Endothelial cell of umbilical vein (primary cell): Measurements from ENCODE around the gene PRKCQ. TPM values are rescaled to one million over a fixed set of nuclear protein-coding genes. Genes with fewer than 3 reads are reported as not detected.

Experiments
- BruUV-seq: library from RNA; stranded (reverse); fragments of 400-500 nt; replicated peaks from 2 replicates; lab custom pipeline; 2021; lab: Mats Ljungman, UMichigan
- CTCF ChIA-PET: fragments of 300-600, 350-600 bp; sonication (Branson Sonifier 250); formaldehyde crosslinking; loops from one replicate; lab custom pipeline; 2021; ENCODE audit warnings: antibody characterized with exemption, inconsistent platforms; lab: Charles Lee
- POLR2A ChIA-PET: fragments of 300-600, 350-600 bp; sonication (Branson Sonifier 250); formaldehyde crosslinking; loops from one replicate; lab custom pipeline; 2021; ENCODE audit warnings: antibody characterized with exemption, inconsistent platforms; lab: Charles Lee
- DNase-seq: peaks from one replicate; pipeline ENCODE4 v3.0.0-alpha.2; 2011; ENCODE audit warnings: low read depth, low spot score
- FAIRE-seq: peaks from 2 replicates; lab custom pipeline; 2011; peaks lifted over from hg19 to GRCh38; lab: Jason Lieb, UNC
- H2AFZ ChIP-seq: 2 replicates; pipeline ENCODE4 v1.6.0; 2012; ENCODE audit warnings: low read depth, low read length, control low read depth, inconsistent platforms
- H3K27ac ChIP-seq: 2 replicates; pipeline ENCODE4 v1.5.1; 2011; ENCODE audit warnings: low read depth, mild to moderate bottlenecking, control low read depth, low read length, moderate library complexity; ENCODE audit not compliant: insufficient read depth
- H3K27me3 ChIP-seq, 2 experiments: 2 replicates each; pipeline versions ENCODE4 v1.6.0 to v1.6.1; 2011; ENCODE audit warnings: low read length in 2 of 2, mixed read lengths in 1 of 2; ENCODE audit not compliant: control insufficient read depth in 2 of 2, insufficient read depth in 2 of 2
- H3K36me3 ChIP-seq, 2 experiments: 2 replicates in 1 of 2; 3 replicates in 1 of 2; pipeline ENCODE4 v1.5.1; 2011; ENCODE audit warnings: low read length in 2 of 2, mild to moderate bottlenecking in 1 of 2, moderate library complexity in 1 of 2; ENCODE audit not compliant: control insufficient read depth in 2 of 2, insufficient read depth in 2 of 2; ENCODE audit errors: extremely low read depth in 1 of 2
- H3K4me1 ChIP-seq: 3 replicates; pipeline ENCODE4 v1.5.1; 2011; ENCODE audit warnings: mild to moderate bottlenecking, low read length; ENCODE audit not compliant: control insufficient read depth, insufficient read depth; ENCODE audit errors: extremely low read depth
- H3K4me2 ChIP-seq: 2 replicates; pipeline ENCODE4 v1.6.1; 2011; ENCODE audit warnings: low read length, control low read depth, mixed read lengths; ENCODE audit not compliant: insufficient read depth
- H3K4me3 ChIP-seq, 3 experiments: fragments of 200-600 bp in 1 of 3; sonication (generic), shearing (Covaris generic) in 1 of 3; replicated peaks in 1 of 3; 2 replicates each; pipeline ENCODE4 v1.5.1; 2011 to 2016; ENCODE audit warnings: control low read depth in 3 of 3, low read length in 3 of 3, mild to moderate bottlenecking in 2 of 3, inconsistent platforms in 1 of 3, low read depth in 1 of 3, moderate library complexity in 1 of 3; ENCODE audit not compliant: insufficient read depth in 1 of 3
- H3K79me2 ChIP-seq: 2 replicates; pipeline ENCODE4 v1.6.0; 2012; ENCODE audit warnings: low read length, inconsistent platforms; ENCODE audit not compliant: control insufficient read depth, insufficient read depth
- H3K9ac ChIP-seq: replicated peaks from 2 replicates; pipeline ENCODE3; 2011; ENCODE audit warnings: low read length, control low read depth; ENCODE audit not compliant: insufficient read depth; ENCODE audit errors: extremely low read depth
- H3K9me1 ChIP-seq: replicated peaks from 3 replicates; pipeline ENCODE4 v1.6.0; 2011; ENCODE audit warnings: mild to moderate bottlenecking, low read length; ENCODE audit not compliant: control insufficient read depth, insufficient read depth; ENCODE audit errors: extremely low read depth
- H3K9me3 ChIP-seq: replicated peaks from 2 replicates; pipeline ENCODE4 v1.5.1; 2012; ENCODE audit warnings: low read length, inconsistent platforms; ENCODE audit not compliant: control insufficient read depth, insufficient read depth
- H4K20me1 ChIP-seq: replicated peaks from 2 replicates; pipeline ENCODE3; 2011; ENCODE audit warnings: mild to moderate bottlenecking, low read length; ENCODE audit not compliant: control insufficient read depth, insufficient read depth; ENCODE audit errors: extremely low read depth
- CTCF ChIP-seq, 2 donors: IDR thresholded peaks; 1 replicate in 1 of 2; 2 replicates in 1 of 2; pipeline ENCODE4 v1.5.1; 2011; ENCODE audit warnings: low read length in 2 of 2, mild to moderate bottlenecking in 2 of 2, moderate library complexity in 2 of 2, control low read depth in 1 of 2, inconsistent platforms in 1 of 2, low read depth in 1 of 2; ENCODE audit not compliant: insufficient read depth in 1 of 2; ENCODE audit errors: extremely low read depth in 1 of 2
- EZH2 ChIP-seq: IDR thresholded peaks from 2 replicates; pipeline ENCODE4 v1.6.1; 2012; ENCODE audit warnings: borderline replicate concordance, low read depth, mild to moderate bottlenecking, moderate library complexity, low read length, inconsistent platforms; ENCODE audit not compliant: severe bottlenecking
- FOS ChIP-seq: IDR thresholded peaks from 2 replicates; pipeline ENCODE4 v1.6.1; 2011; ENCODE audit warnings: mild to moderate bottlenecking, low read length, moderate library complexity, borderline replicate concordance; ENCODE audit not compliant: insufficient read depth
- GATA2 ChIP-seq: IDR thresholded peaks from 2 replicates; pipeline ENCODE4 v1.7.0; 2011; ENCODE audit warnings: low read depth, mild to moderate bottlenecking, moderate library complexity, mixed read lengths, low read length; ENCODE audit not compliant: insufficient read length, insufficient read depth
- JUN ChIP-seq: IDR thresholded peaks from 2 replicates; pipeline ENCODE4 v1.6.1; 2011; ENCODE audit warnings: borderline replicate concordance, low read depth; ENCODE audit not compliant: insufficient read length, insufficient read depth
- MAX ChIP-seq: IDR thresholded peaks from 2 replicates; pipeline ENCODE4 v1.6.1; 2011; ENCODE audit not compliant: insufficient read depth, insufficient read length
- MYC ChIP-seq: IDR thresholded peaks from one replicate; pipeline ENCODE4 v1.6.1; 2011; ENCODE audit warnings: mild to moderate bottlenecking, low read depth, low read length
- POLR2A ChIP-seq: IDR thresholded peaks from 2 replicates; pipeline ENCODE4 v1.6.1; 2012; ENCODE audit warnings: low read depth, mild to moderate bottlenecking, control low read depth, low read length
- POLR2AphosphoS5 ChIP-seq: IDR thresholded peaks from 2 replicates; pipeline ENCODE4 v1.6.1; 2012; ENCODE audit warnings: low read depth, mild to moderate bottlenecking, control low read depth, low read length, moderate library complexity; ENCODE audit not compliant: insufficient read depth
- dilution Hi-C: fragments of 300-500 bp; cut with MboI; formaldehyde crosslinking; loops from one replicate; pipeline ENCODE4 v1.15.0; 2019; ENCODE audit warnings: low sequenced_read_pairs; ENCODE audit not compliant: extremely low pct_ligation_motif_present
- intact Hi-C: fragments of 100-400 bp; cut with micrococcal nuclease; formaldehyde crosslinking; loops from one replicate; pipeline ENCODE4 v1.10.0; 2022
- polyA plus RNA-seq, 4 experiments: library from polyadenylated mRNA; depleted of rRNA in 3 of 4; stranded (reverse) in 3 of 4; unstranded in 1 of 4; fragments of >200 nt; gene quantifications; 2 replicates each; pipeline versions ENCODE4 v1.2.1 to v1.2.3, GENCODE V29; 2011 to 2012; ENCODE audit warnings: missing spikeins in 1 of 4
- total RNA-seq: library from RNA; stranded (reverse); gene quantifications from 2 replicates; pipeline ENCODE4 v1.2.3, GENCODE V29; 2021

The PRKCQ gene
- total and polyA plus RNA-seq, 2 donors (not counting 3 experiments of a cell fraction or from before 2014, with no cell fraction given) = 0.32 to 0.55 TPM

GRCh38 chr10:6607778-6608177 lies 27.7 kb upstream of the PRKCQ start:
- H3K9me3 ChIP-seq = no peaks in the 10 kb centered on the region
- no peaks in the 10 kb centered on the region for H4K20me1 ChIP-seq
- no peak for TF ChIP-seq POLR2AphosphoS5
- no peak for TF ChIP-seq FOS
- TF ChIP-seq JUN = no peak
- TF ChIP-seq MAX = no peak
- TF ChIP-seq POLR2A = no peak
- no peak for TF ChIP-seq CTCF (IDR thresholded peaks at IDR 0.05; ENCODE audit: extremely low read depth in 1 of 2, insufficient read depth in 1 of 2, low read depth in 1 of 2, low read length in 2 of 2)
- no peak for TF ChIP-seq GATA2
- TF ChIP-seq MYC = no peak
- no peak for TF ChIP-seq EZH2
- CTCF ChIA-PET = no interaction called here
- no peaks in the 10 kb centered on the region for H3K9me1 ChIP-seq
- H3K36me3 ChIP-seq = no peaks in the 10 kb centered on the region
- BruUV-seq = no TSS peak
- DNase-seq = no peak
- H2AFZ ChIP-seq = no peak overlapping the region
- no peak overlapping the region for H3K4me2 ChIP-seq
- intact Hi-C loops (no loop called here), dilution Hi-C loops (no loop called here)
- H3K27me3 ChIP-seq = no peaks in the 10 kb centered on the region
- no peaks in the 10 kb centered on the region for H3K4me1 ChIP-seq
- H3K27ac ChIP-seq = no peak overlapping the region
- no peak overlapping the region for H3K4me3 ChIP-seq
- no peaks in the 10 kb centered on the region for H3K79me2 ChIP-seq
- no peak overlapping the region for H3K9ac ChIP-seq
- POLR2A ChIA-PET = no interaction called here
- FAIRE-seq = no peak
